Measurements from ENCODE around the gene SRGAP2B.
"Not testable (repeated sequence)": the region's sequence is repeated elsewhere in the genome, so short reads cannot be mapped to it uniquely, and the experiment has no call there.

The SRGAP2B gene

DNA sequence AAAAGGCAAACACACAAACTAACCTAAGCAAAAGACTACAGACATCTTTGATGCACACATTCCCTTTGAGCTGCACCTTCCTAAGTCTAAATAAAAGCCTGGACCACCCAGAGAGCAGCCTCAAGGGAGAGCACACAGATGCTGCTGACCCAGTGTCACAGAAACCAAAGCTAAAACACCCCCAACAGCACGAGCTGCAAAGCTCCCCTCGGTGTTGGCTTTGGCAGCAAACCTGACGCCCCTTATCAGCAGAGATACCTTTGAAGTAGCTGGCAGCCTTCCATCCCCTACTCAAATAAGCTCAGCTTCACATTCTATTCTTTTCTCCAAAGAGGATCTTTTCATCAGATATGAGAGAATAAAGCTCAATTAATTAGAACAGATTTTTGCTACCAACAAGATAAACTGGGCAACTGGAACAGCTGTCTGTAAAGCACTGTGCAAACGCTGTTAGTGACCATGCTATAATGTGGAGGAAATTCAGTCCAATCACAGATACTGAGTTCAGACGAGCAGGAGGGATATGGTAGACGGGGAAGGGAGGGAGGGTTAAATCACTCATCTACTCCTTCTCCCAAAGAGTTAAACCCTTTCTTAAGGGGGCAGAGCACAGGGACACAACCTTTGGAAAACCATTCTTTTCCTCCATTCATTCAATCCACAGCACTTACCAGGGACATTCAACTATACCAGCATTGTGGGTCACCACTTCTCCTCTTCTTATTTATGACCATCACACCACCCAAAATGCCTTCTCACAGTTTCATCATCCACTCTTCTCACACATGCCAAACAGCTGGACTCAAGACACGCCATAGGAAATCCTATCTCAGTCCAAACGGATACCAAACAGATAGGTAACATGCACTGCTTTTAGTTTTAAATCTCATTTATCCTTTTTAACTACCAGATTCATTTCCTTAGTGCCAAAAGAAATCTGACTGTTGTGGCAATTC is 148.3 kb downstream of the SRGAP2B start:
- not testable (repeated sequence) for H3K4me2 ChIP-seq (ENCODE audit: low read length); H3K79me2 ChIP-seq (ENCODE audit: control insufficient read depth, low read length); H3F3A ChIP-seq (ENCODE audit: control insufficient read depth, insufficient read depth); H3K4me3 ChIP-seq (ENCODE audit: low read length); H3K27me3 ChIP-seq (ENCODE audit: control insufficient read depth, low read length); H3K27ac ChIP-seq (ENCODE audit: low read depth, low read length); H4K20me1 ChIP-seq (ENCODE audit: control insufficient read depth, insufficient read depth, low read depth, low read length); H3K9me3 ChIP-seq (ENCODE audit: control insufficient read depth, insufficient read depth, low read length); H3K36me3 ChIP-seq (ENCODE audit: control insufficient read depth, low read length); H3K4me1 ChIP-seq (ENCODE audit: control insufficient read depth, low read length); H3K9me2 ChIP-seq (replicated peaks; ENCODE audit: control insufficient read depth, low read length)

- H3K4me1 ChIP-seq (ENCODE audit: control insufficient read depth, low read length) = not testable (repeated sequence)
These were observed 153.4 kb downstream of the SRGAP2B start for GRCh38 chr1:144941710-144942109.

GRCh38 chr1:144940054-144940453 is 155.1 kb downstream of the SRGAP2B start:
- H3K4me1 ChIP-seq (ENCODE audit: control insufficient read depth, low read length); H3K9me2 ChIP-seq (replicated peaks; ENCODE audit: control insufficient read depth, low read length); H3K9me3 ChIP-seq (ENCODE audit: control insufficient read depth, insufficient read depth, low read length); H4K20me1 ChIP-seq (ENCODE audit: control insufficient read depth, insufficient read depth, low read depth, low read length); H3K27me3 ChIP-seq (ENCODE audit: control insufficient read depth, low read length); H3K79me2 ChIP-seq (ENCODE audit: control insufficient read depth, low read length); H3K36me3 ChIP-seq (ENCODE audit: control insufficient read depth, low read length); H3F3A ChIP-seq (ENCODE audit: control insufficient read depth, insufficient read depth); H3K4me3 ChIP-seq (ENCODE audit: low read length); H3K27ac ChIP-seq (ENCODE audit: low read depth, low read length); H3K4me2 ChIP-seq (ENCODE audit: low read length): not testable (repeated sequence)

More at GRCh38 chr1:144941710-144942109, 153.4 kb downstream of the SRGAP2B start:
- not testable (repeated sequence) for H3K36me3 ChIP-seq (ENCODE audit: control insufficient read depth, low read length); H3K27me3 ChIP-seq (ENCODE audit: control insufficient read depth, low read length); H3K4me2 ChIP-seq (ENCODE audit: low read length); H3K79me2 ChIP-seq (ENCODE audit: control insufficient read depth, low read length); H4K20me1 ChIP-seq (ENCODE audit: control insufficient read depth, insufficient read depth, low read depth, low read length); H3K9me3 ChIP-seq (ENCODE audit: control insufficient read depth, insufficient read depth, low read length); H3K27ac ChIP-seq (ENCODE audit: low read depth, low read length); H3K9me2 ChIP-seq (replicated peaks; ENCODE audit: control insufficient read depth, low read length); H3K4me3 ChIP-seq (ENCODE audit: low read length); H3F3A ChIP-seq (ENCODE audit: control insufficient read depth, insufficient read depth)

DNA sequence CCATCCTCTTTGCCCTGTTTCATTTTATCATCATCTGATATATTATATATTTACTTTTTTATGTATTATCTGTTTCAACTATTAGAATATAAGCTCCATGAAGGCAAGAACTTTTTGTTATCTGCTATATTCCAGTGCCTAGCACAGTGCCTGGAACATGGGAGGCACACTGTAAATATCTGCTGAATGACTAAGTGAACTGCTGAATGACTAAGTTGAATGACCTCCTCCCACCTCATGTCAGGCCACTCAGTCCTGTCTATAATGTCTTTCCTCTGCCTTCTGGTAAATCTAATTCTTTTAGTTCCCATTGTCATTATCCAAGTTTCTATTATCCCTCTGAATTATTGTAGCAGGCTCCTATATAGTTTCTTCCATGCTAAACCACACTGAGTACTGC is 156.5 kb downstream of the SRGAP2B start:
- not testable (repeated sequence) for H3K27me3 ChIP-seq (ENCODE audit: control insufficient read depth, low read length); H3K9me3 ChIP-seq (ENCODE audit: control insufficient read depth, insufficient read depth, low read length); H3K36me3 ChIP-seq (ENCODE audit: control insufficient read depth, low read length); H3F3A ChIP-seq (ENCODE audit: control insufficient read depth, insufficient read depth); H3K4me2 ChIP-seq (ENCODE audit: low read length); H4K20me1 ChIP-seq (ENCODE audit: control insufficient read depth, insufficient read depth, low read depth, low read length); H3K79me2 ChIP-seq (ENCODE audit: control insufficient read depth, low read length); H3K9me2 ChIP-seq (replicated peaks; ENCODE audit: control insufficient read depth, low read length); H3K4me1 ChIP-seq (ENCODE audit: control insufficient read depth, low read length); H3K4me3 ChIP-seq (ENCODE audit: low read length); H3K27ac ChIP-seq (ENCODE audit: low read depth, low read length)

- not testable (repeated sequence) for H3K27me3 ChIP-seq (ENCODE audit: control insufficient read depth, low read length); H3K9me2 ChIP-seq (replicated peaks; ENCODE audit: control insufficient read depth, low read length); H3F3A ChIP-seq (ENCODE audit: control insufficient read depth, insufficient read depth); H3K79me2 ChIP-seq (ENCODE audit: control insufficient read depth, low read length); H3K4me1 ChIP-seq (ENCODE audit: control insufficient read depth, low read length); H4K20me1 ChIP-seq (ENCODE audit: control insufficient read depth, insufficient read depth, low read depth, low read length); H3K27ac ChIP-seq (ENCODE audit: low read depth, low read length); H3K4me3 ChIP-seq (ENCODE audit: low read length); H3K4me2 ChIP-seq (ENCODE audit: low read length); H3K9me3 ChIP-seq (ENCODE audit: control insufficient read depth, insufficient read depth, low read length); H3K36me3 ChIP-seq (ENCODE audit: control insufficient read depth, low read length)
These were observed 158.9 kb downstream of the SRGAP2B start for GRCh38 chr1:144936186-144936732.

DNA sequence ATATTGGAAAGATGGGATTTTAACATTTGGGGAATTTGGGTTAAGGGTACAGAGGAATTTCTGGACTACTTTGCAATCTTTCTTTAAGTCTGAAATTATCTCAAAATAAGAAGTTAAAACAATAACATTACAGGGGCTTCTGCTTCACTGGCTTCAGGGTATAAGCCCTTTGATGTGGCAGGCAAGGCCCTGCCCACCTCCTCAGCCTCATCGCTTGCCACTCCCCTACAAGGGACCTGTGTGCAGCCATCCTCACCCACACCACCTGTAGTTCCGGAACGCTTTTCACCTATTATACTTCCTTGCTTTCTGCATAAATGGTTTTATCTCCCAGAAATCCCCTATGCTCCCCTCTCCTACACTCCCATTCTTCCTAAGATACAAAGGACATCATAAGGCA is 159.8 kb downstream of the SRGAP2B start:
- not testable (repeated sequence) for H3K9me3 ChIP-seq (ENCODE audit: control insufficient read depth, insufficient read depth, low read length); H3K79me2 ChIP-seq (ENCODE audit: control insufficient read depth, low read length); H3K27ac ChIP-seq (ENCODE audit: low read depth, low read length)

GRCh38 chr1:144933014-144933413 is 162.1 kb downstream of the SRGAP2B start:
- H3K4me2 ChIP-seq (ENCODE audit: low read length); H3K27ac ChIP-seq (ENCODE audit: low read depth, low read length); H3K27me3 ChIP-seq (ENCODE audit: control insufficient read depth, low read length); H3K36me3 ChIP-seq (ENCODE audit: control insufficient read depth, low read length); H3K4me1 ChIP-seq (ENCODE audit: control insufficient read depth, low read length); H3K79me2 ChIP-seq (ENCODE audit: control insufficient read depth, low read length); H3F3A ChIP-seq (ENCODE audit: control insufficient read depth, insufficient read depth); H3K4me3 ChIP-seq (ENCODE audit: low read length); H3K9me3 ChIP-seq (ENCODE audit: control insufficient read depth, insufficient read depth, low read length); H3K9me2 ChIP-seq (replicated peaks; ENCODE audit: control insufficient read depth, low read length); H4K20me1 ChIP-seq (ENCODE audit: control insufficient read depth, insufficient read depth, low read depth, low read length): not testable (repeated sequence)

More for the DNA sequence above, 159.8 kb downstream of the SRGAP2B start:
- H3K4me1 ChIP-seq (ENCODE audit: control insufficient read depth, low read length); H3K4me2 ChIP-seq (ENCODE audit: low read length); H3K4me3 ChIP-seq (ENCODE audit: low read length); H3F3A ChIP-seq (ENCODE audit: control insufficient read depth, insufficient read depth); H3K36me3 ChIP-seq (ENCODE audit: control insufficient read depth, low read length); H3K27me3 ChIP-seq (ENCODE audit: control insufficient read depth, low read length); H4K20me1 ChIP-seq (ENCODE audit: control insufficient read depth, insufficient read depth, low read depth, low read length); H3K9me2 ChIP-seq (replicated peaks; ENCODE audit: control insufficient read depth, low read length): not testable (repeated sequence)

DNA sequence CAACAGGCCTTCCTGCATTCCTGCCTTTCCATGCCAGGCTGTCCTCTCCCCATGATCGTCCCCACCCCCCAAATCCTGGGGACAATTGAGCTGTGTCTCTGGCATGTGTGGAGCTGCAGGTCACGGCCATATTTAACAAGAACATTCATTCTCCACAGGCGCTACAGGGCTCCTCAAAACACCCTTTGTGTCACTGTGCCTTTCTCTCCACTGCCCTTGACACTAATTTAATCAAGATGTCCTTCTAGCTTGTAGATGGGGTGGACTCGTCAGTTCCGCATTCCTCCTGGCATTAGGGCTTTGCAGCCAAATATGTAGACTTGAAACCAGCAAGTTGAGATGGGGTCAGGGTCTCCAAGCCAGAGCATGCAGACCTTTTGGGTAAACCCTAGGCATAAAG is 163.0 kb downstream of the SRGAP2B start:
- not testable (repeated sequence) for H4K20me1 ChIP-seq (ENCODE audit: control insufficient read depth, insufficient read depth, low read depth, low read length); H3K27me3 ChIP-seq (ENCODE audit: control insufficient read depth, low read length); H3K79me2 ChIP-seq (ENCODE audit: control insufficient read depth, low read length); H3K4me2 ChIP-seq (ENCODE audit: low read length); H3K4me3 ChIP-seq (ENCODE audit: low read length); H3F3A ChIP-seq (ENCODE audit: control insufficient read depth, insufficient read depth); H3K9me2 ChIP-seq (replicated peaks; ENCODE audit: control insufficient read depth, low read length); H3K27ac ChIP-seq (ENCODE audit: low read depth, low read length); H3K36me3 ChIP-seq (ENCODE audit: control insufficient read depth, low read length); H3K9me3 ChIP-seq (ENCODE audit: control insufficient read depth, insufficient read depth, low read length); H3K4me1 ChIP-seq (ENCODE audit: control insufficient read depth, low read length)

Data from DOHH2 (cell line).